MV-4-11 (cell line): ENCODE data around the gene DENND4A.
"Not testable (repeated sequence)": the region's sequence is repeated elsewhere in the genome, so short reads cannot be mapped to it uniquely, and the experiment has no call there.

Experiments
- DNase-seq: peaks from one replicate; lab custom pipeline; 2025; lab: John Stamatoyannopoulos, UW

Gene DENND4A

GRCh38 chr15:65757256-65757655, 34.8 kb downstream of the DENND4A start:
- DNase-seq, result no peak

- no peak for DNase-seq
Observed at GRCh38 chr15:65752151-65752700, 39.9 kb downstream of the DENND4A start.

DNA sequence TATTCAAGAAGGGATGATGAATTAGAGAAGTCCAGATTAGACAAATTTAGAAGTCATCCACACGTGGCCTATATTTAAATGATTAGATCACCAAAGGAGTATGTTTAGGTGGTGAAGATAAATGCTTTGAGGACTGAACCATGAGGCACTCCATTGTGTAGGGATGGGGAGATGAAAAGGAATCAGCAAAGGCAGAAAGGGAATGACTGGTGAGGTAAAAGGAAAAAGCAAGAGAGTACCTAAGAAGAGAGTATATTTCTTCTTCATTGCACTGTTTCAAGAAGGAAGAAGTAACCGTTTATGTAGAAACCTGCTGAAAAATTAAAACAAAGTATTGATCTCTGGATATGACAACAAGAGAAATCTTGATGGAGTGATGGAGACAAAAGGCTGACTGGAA, 40.7 kb downstream of the DENND4A start:
- DNase-seq, result no peak

GRCh38 chr15:65747265-65747664, 44.8 kb downstream of the DENND4A start:
- DNase-seq, result no peak

- no peak for DNase-seq
Observed at GRCh38 chr15:65743637-65744252, 48.3 kb downstream of the DENND4A start.

GRCh38 chr15:65740148-65740547, 51.9 kb downstream of the DENND4A start:
- DNase-seq, result peak; percentile 52

DNA sequence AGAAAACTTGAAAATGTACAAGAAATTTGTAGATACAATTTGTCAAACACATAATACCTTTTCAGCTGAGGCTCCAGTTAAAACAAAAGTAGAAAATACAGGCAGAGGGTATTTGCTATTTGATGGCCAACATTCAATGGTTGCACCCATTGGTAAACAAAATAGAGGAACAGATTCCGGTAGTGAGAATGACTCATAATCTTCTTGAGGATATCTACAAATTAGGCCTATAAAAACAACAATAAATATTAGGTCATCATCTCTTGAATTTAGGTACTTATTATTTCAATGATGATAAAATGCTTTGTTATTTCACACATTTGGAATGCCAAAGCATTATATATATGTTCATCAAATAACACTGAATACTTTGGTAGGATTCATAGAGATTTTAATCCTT, 53.4 kb downstream of the DENND4A start:
- peak; percentile 24 for DNase-seq

DNA sequence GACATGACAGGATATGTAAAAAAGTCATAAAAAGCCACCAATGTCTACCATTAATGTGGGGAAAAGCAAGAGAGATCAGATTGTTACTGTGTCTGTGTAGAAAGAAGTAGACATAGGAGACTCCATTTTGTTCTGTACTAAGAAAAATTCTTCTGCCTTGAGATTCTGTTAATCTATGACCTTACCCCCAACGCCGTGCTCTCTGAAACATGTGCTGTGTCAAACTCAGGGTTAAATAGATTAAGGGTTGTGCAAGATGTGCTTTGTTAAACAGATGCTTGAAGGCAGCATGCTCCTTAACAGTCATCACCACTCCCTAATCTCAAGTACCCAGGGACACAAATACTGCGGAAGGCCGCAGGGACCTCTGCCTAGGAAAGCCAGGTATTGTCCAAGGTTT, 58.5 kb downstream of the DENND4A start:
- not testable (repeated sequence) for DNase-seq

- no peak for DNase-seq
Observed at GRCh38 chr15:65732698-65733097, 59.4 kb downstream of the DENND4A start.

- no peak for DNase-seq
Observed at GRCh38 chr15:65731926-65732325, 60.2 kb downstream of the DENND4A start.

DNA sequence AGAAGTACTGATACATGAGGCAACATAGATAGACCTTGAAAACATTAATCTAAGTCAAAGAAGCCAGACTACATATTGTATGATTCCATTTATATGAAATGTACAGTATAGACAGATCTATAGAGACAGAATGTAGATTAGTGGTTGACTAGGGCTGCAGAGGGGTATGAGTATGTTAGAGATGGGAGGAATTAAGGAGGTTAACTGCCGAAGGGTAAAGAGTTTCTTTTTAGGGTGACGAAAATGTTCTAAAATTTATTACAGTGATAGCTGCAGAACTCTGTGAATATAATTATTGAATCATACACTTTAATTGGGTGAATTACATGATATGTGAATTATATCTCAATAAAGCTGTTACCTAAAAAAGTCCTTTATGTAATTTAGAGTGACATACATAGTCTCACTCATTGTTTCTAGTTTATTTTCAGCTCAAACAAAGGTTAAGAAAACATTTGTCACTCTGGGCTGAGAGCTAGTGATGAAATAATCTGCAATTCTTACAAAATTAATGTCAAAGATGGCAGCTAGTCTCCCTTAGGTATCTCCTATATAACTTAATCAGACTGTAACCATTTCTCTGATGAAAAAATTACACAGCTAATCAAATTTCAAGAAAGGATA, 61.4 kb downstream of the DENND4A start:
- DNase-seq, result peak; percentile 1

GRCh38 chr15:65724464-65725215, 67.5 kb downstream of the DENND4A start:
- DNase-seq, result no peak

- peak; percentile 44 for DNase-seq
Observed at GRCh38 chr15:65723876-65724275, 68.2 kb downstream of the DENND4A start.

- no peak for DNase-seq
Observed at GRCh38 chr15:65722191-65722590, 69.9 kb downstream of the DENND4A start.

- DNase-seq, result no peak
Observed at GRCh38 chr15:65712415-65712814, 79.7 kb downstream of the DENND4A start.

GRCh38 chr15:65695081-65695480, 97.0 kb downstream of the DENND4A start:
- DNase-seq, result no peak

DNA sequence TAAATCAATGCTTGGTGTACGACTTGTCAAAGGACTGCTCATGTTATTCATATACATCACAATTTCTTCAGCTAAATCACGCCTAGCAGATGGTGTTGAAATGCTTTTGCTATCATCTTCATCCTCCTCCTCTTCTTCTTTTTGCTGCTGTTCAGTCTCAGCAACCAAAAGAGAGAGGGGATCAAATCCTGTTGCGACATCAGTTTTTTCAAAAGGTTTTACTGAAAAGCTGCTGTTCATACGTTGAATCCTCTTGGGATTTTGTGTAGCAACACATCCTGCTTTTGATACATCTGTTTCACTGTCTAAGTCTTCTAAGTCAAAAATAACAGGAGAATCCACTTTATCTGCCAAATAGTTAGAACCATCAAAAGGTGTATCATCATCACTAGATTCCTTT, 101.3 kb downstream of the DENND4A start:
- peak; percentile 10 for DNase-seq

- DNase-seq, result no peak
Observed at GRCh38 chr15:65690173-65690572, 101.9 kb downstream of the DENND4A start.

DNA sequence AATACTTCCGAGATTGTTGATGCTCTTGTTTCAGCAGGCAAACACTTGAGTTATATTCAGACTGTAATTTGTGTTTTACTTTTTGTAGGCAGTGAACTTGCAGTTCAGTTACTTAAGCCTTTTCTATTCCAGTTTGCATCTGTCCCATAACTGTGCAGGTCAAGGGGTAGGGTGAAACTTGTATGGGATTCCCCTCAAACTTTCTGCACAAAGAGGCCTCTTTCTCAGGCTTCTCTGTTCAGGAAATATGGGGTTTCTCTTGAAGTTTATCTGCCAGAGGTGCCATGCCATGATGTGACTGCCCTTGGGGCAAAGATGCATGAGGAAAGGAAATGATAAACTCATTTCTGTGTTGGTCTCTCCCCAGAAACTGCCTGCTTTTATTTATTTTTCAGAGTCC, 103.6 kb downstream of the DENND4A start:
- DNase-seq, result no peak

DNA sequence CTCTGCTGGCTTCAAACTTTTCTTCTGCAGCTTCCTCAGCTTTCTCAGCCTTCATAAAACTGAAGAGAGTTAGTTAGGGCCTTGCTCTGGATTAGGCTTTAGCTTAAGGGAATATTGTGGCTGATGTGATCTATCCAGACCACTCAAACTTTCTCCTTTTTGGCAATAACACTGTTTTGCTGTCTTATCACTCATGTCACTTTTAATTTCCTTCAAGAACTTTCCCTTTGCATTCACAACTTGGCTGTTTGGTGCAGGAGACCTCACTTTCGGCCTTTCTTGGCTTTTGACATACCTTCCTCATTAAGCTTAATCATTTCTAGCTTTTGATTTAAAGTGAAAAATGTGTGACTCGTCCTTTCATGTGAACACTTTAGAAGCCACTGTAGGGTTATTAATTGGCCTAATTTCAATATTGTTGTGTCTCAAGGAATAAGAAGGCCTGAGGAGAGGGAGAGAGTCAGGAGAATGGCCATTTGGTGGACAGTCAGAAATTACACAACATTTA, 109.6 kb downstream of the DENND4A start:
- no peak for DNase-seq

GRCh38 chr15:65680544-65680943, 111.5 kb downstream of the DENND4A start:
- DNase-seq, result no peak

DNA sequence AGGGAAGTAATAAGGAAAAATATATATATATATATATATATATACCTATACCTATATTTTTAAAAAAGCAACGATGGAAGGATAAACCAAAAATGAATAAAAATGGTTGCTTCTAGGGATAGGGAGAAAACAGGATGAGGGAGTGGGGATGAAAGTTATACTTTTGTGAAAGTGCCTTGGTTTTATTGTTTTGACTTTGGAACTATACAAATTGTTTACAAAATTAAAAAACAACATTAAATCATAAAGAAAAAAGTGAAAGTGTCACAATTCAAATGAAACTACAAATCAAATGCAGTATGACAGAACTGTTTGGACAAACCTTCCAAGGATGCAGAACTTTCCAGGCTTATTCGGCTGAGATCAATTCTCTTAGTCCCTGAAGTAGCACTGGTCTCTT, 116.0 kb downstream of the DENND4A start:
- DNase-seq, result no peak

GRCh38 chr15:65675551-65675950, 116.5 kb downstream of the DENND4A start:
- no peak for DNase-seq
